AG04449 (cell line): Measurements from ENCODE around the gene CYB561D2.

Experiments used
- CTCF ChIA-PET: fragments of 350-600 bp; formaldehyde crosslinking; extraction: SDS; loops from one replicate; lab custom pipeline; 2021; ENCODE audit warnings: antibody characterized with exemption; lab: Yijun Ruan, JAX
- POLR2A ChIA-PET: fragments of 400-600, 350-600 bp; formaldehyde crosslinking; extraction: SDS; loops from one replicate; lab custom pipeline; 2020; ENCODE audit warnings: antibody characterized with exemption, inconsistent platforms; lab: Yijun Ruan, JAX
- DNase-seq: peaks from one replicate; pipeline ENCODE4 v3.0.0-alpha.2; 2010; ENCODE audit warnings: low read depth, low spot score
- H3K4me3 ChIP-seq: 2 replicates; pipeline ENCODE4 v1.5.1; 2011; ENCODE audit warnings: low read depth, mild to moderate bottlenecking, control low read depth, low read length
- CTCF ChIP-seq: IDR thresholded peaks from one replicate; pipeline ENCODE4 v1.5.1; 2011; ENCODE audit warnings: mild to moderate bottlenecking, moderate library complexity, low read length, control low read depth, inconsistent platforms; ENCODE audit not compliant: insufficient read depth; ENCODE audit errors: missing control alignments

The CYB561D2 gene

GRCh38 chr3:50350213-50350526 is 492 bp upstream of the CYB561D2 start:
- peak overlapping the region; percentile 99 for H3K4me3 ChIP-seq
- POLR2A ChIA-PET = interaction anchor here (0.6 to 1.8 kb wide), 7 partner anchors 10 to 266 kb away, joined by 3 to 10 read pairs (median 3); partner anchors contain the start of genes HEMK1 and RASSF1
- no peak for DNase-seq
- CTCF ChIA-PET = interaction anchor here (0.7 to 16.7 kb wide), 7 partner anchors 9 to 265 kb away, joined by 3 to 473 read pairs (median 7); partner anchors contain the start of genes MAPKAPK3 and RASSF1
- TF ChIP-seq CTCF = no peak

- ChIA-PET CTCF (interaction anchor here (1.4 to 16.7 kb wide), 4 partner anchors 9 to 264 kb away, joined by 3 to 473 read pairs (median 28); partner anchors contain the start of gene MAPKAPK3), POLR2A (interaction anchor here (1.2 to 1.8 kb wide), 2 partner anchors 13 to 264 kb away, joined by 3 to 10 read pairs; no protein-coding TSS in a partner anchor)
- no peak for DNase-seq
- TF ChIP-seq CTCF = no peak
- peak overlapping the region; percentile 99 for H3K4me3 ChIP-seq
Measured at GRCh38 chr3:50351323-50351697, 648 bp downstream of the CYB561D2 start.

GRCh38 chr3:50352781-50353180 is 2.1 kb downstream of the CYB561D2 start:
- no peak overlapping the region for H3K4me3 ChIP-seq
- DNase-seq = no peak
- peak; percentile 16 for TF ChIP-seq CTCF
- POLR2A ChIA-PET = interaction anchor here (0.6 kb wide), 1 partner anchor 10 kb away, joined by 3 read pairs; no protein-coding TSS in a partner anchor
- CTCF ChIA-PET = interaction anchor here (0.7 to 16.7 kb wide), 6 partner anchors 9 to 259 kb away, joined by 3 to 473 read pairs (median 4); partner anchors contain the start of genes CISH, RASSF1 and ZMYND10

- CTCF ChIA-PET = interaction anchor here (0.7 to 16.7 kb wide), 7 partner anchors 10 to 258 kb away, joined by 3 to 473 read pairs (median 4); partner anchors contain the start of genes CISH, RASSF1 and ZMYND10
- POLR2A ChIA-PET = interaction anchor here (0.6 to 1.0 kb wide), 3 partner anchors 8 to 218 kb away, joined by 3 to 4 read pairs (median 3); partner anchors contain the start of gene ZMYND10
- no peak overlapping the region for H3K4me3 ChIP-seq
- TF ChIP-seq CTCF = no peak
- no peak for DNase-seq
Measured at GRCh38 chr3:50353245-50354004, 2.8 kb downstream of the CYB561D2 start.

GRCh38 chr3:50354186-50354764 is 3.6 kb downstream of the CYB561D2 start:
- DNase-seq = no peak
- H3K4me3 ChIP-seq = no peak overlapping the region
- ChIA-PET POLR2A (interaction anchor here (0.6 to 1.0 kb wide), 4 partner anchors 9 to 1922 kb away, joined by 3 to 4 read pairs (median 4); partner anchors contain the start of gene ZMYND10), CTCF (interaction anchor here (1.3 to 16.7 kb wide), 3 partner anchors 10 to 191 kb away, joined by 4 to 473 read pairs (median 16); partner anchors contain the start of gene ZMYND10)
- no peak for TF ChIP-seq CTCF
